ENCODE measurements around the gene ESM1.

DNA sequence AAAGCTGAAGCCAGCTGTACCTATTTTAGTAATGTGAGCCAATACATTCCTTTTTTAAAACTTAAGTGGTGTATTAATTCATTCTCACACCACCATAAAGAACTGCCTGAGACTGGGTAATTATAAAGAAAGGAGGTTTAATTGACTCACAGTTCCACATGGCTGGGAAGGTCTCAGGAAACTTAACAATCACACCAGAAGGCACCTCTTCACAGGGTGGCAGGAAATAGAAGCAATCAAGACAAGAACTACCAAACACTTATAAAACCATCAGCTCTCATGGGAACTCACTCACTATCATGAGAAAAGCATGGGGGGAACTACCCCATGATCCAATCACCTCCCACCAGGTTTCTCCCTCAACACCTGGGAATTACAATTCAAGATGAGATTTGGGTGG is 21.0 kb downstream of the ESM1 start:
- TF ChIP-seq CTCF (IDR thresholded peaks at IDR 0.05) (no peak), EZH2 (IDR thresholded peaks at IDR 0.05; ENCODE audit: borderline replicate concordance, insufficient read depth, low read depth, low read length, poor library complexity, severe bottlenecking) (no peak)
